ENCODE measurements around the gene RGS1.

The RGS1 gene

GRCh38 chr1:192592517-192592916 lies 16.9 kb downstream of the RGS1 start:
- H3K9me3 ChIP-seq: no peaks in the 10 kb centered on the region
- DNase-seq: no peak
- H3K27me3 ChIP-seq: no peaks in the 10 kb centered on the region
- TF ChIP-seq CTCF (IDR thresholded peaks at IDR 0.05; ENCODE audit: low read depth, low read length): no peak
- no peaks in the 10 kb centered on the region for H3K36me3 ChIP-seq
- H3K4me3 ChIP-seq (ENCODE audit: low read depth, low read length): no peak overlapping the region
- H3K4me1 ChIP-seq: peaks cover 5% of the 10 kb centered on the region; the same call in 1 of the 2 replicates

GRCh38 chr1:192592981-192593708 lies 17.6 kb downstream of the RGS1 start:
- Histone ChIP-seq H3K4me3 (ENCODE audit: low read depth, low read length) (no peak overlapping the region), H3K36me3 (no peaks in the 10 kb centered on the region), H3K4me1 (peaks cover 5% of the 10 kb centered on the region; the same call in 1 of the 2 replicates), H3K27me3 (no peaks in the 10 kb centered on the region), H3K9me3 (no peaks in the 10 kb centered on the region)
- DNase-seq: no peak
- TF ChIP-seq CTCF (IDR thresholded peaks at IDR 0.05; ENCODE audit: low read depth, low read length): no peak

GRCh38 chr1:192595299-192595698 lies 19.7 kb downstream of the RGS1 start:
- TF ChIP-seq CTCF (IDR thresholded peaks at IDR 0.05; ENCODE audit: low read depth, low read length): no peak
- no peaks in the 10 kb centered on the region for H3K27me3 ChIP-seq
- peaks cover 5% of the 10 kb centered on the region; the same call in 1 of the 2 replicates for H3K4me1 ChIP-seq
- H3K36me3 ChIP-seq: no peaks in the 10 kb centered on the region
- DNase-seq: no peak
- H3K4me3 ChIP-seq (ENCODE audit: low read depth, low read length): no peak overlapping the region
- H3K9me3 ChIP-seq: no peaks in the 10 kb centered on the region

GRCh38 chr1:192598589-192598988 lies 23.0 kb downstream of the RGS1 start:
- Histone ChIP-seq H3K36me3 (no peaks in the 10 kb centered on the region), H3K4me3 (ENCODE audit: low read depth, low read length) (no peak overlapping the region), H3K27me3 (no peaks in the 10 kb centered on the region), H3K9me3 (no peaks in the 10 kb centered on the region), H3K4me1 (no peaks in the 10 kb centered on the region; the same call in 1 of the 2 replicates)
- DNase-seq: no peak
- no peak for TF ChIP-seq CTCF (IDR thresholded peaks at IDR 0.05; ENCODE audit: low read depth, low read length)

GRCh38 chr1:192600275-192600674 lies 24.7 kb downstream of the RGS1 start:
- H3K9me3 ChIP-seq: no peaks in the 10 kb centered on the region
- H3K36me3 ChIP-seq: no peaks in the 10 kb centered on the region
- no peak overlapping the region for H3K4me3 ChIP-seq (ENCODE audit: low read depth, low read length)
- no peak for DNase-seq
- no peak for TF ChIP-seq CTCF (IDR thresholded peaks at IDR 0.05; ENCODE audit: low read depth, low read length)
- no peaks in the 10 kb centered on the region for H3K27me3 ChIP-seq
- no peaks in the 10 kb centered on the region; the same call in 1 of the 2 replicates for H3K4me1 ChIP-seq

- DNase-seq: no peak
- Histone ChIP-seq H3K4me1 (no peaks in the 10 kb centered on the region; the same call in 1 of the 2 replicates), H3K4me3 (ENCODE audit: low read depth, low read length) (no peak overlapping the region), H3K9me3 (no peaks in the 10 kb centered on the region), H3K27me3 (no peaks in the 10 kb centered on the region), H3K36me3 (no peaks in the 10 kb centered on the region)
- no peak for TF ChIP-seq CTCF (IDR thresholded peaks at IDR 0.05; ENCODE audit: low read depth, low read length)
Measured at GRCh38 chr1:192601143-192601542, 25.6 kb downstream of the RGS1 start.
